ENCODE measurements around the gene ALDH8A1.

Gene ALDH8A1

GRCh38 chr6:134990262-134990661 lies 40.4 kb upstream of the ALDH8A1 start:
- Histone ChIP-seq H2AFZ (ENCODE audit: low read length) (no peak overlapping the region), H4K20me1 (ENCODE audit: insufficient read depth, low read length, poor library complexity, severe bottlenecking) (no peaks in the 10 kb centered on the region), H3K9me3 (ENCODE audit: insufficient read depth, low read depth, low read length) (no peaks in the 10 kb centered on the region), H3K4me3 (ENCODE audit: low read length, poor library complexity, severe bottlenecking) (no peak overlapping the region), H3K9me2 (replicated peaks; ENCODE audit: low read depth, low read length) (no peaks in the 10 kb centered on the region), H3K4me2 (ENCODE audit: low read depth, low read length, poor library complexity, severe bottlenecking) (no peak overlapping the region), H3K79me2 (ENCODE audit: insufficient read depth, low read length) (no peaks in the 10 kb centered on the region), H3K27me3 (ENCODE audit: insufficient read depth, low read length, poor library complexity, severe bottlenecking) (no peaks in the 10 kb centered on the region), H3F3A (ENCODE audit: low read depth) (no peaks in the 10 kb centered on the region), H3K36me3 (ENCODE audit: insufficient read depth, low read length) (peaks cover 30% of the 10 kb centered on the region; the same call in 1 of the 2 replicates), H3K9ac (ENCODE audit: low read depth, low read length, poor library complexity, severe bottlenecking) (no peak overlapping the region), H3K4me1 (ENCODE audit: insufficient read depth, low read length, poor library complexity, severe bottlenecking) (no peaks in the 10 kb centered on the region)
- TF ChIP-seq EZH2phosphoT487 (IDR thresholded peaks at IDR 0.05; ENCODE audit: borderline replicate concordance) = no peak
- TF ChIP-seq, protein P1, sequence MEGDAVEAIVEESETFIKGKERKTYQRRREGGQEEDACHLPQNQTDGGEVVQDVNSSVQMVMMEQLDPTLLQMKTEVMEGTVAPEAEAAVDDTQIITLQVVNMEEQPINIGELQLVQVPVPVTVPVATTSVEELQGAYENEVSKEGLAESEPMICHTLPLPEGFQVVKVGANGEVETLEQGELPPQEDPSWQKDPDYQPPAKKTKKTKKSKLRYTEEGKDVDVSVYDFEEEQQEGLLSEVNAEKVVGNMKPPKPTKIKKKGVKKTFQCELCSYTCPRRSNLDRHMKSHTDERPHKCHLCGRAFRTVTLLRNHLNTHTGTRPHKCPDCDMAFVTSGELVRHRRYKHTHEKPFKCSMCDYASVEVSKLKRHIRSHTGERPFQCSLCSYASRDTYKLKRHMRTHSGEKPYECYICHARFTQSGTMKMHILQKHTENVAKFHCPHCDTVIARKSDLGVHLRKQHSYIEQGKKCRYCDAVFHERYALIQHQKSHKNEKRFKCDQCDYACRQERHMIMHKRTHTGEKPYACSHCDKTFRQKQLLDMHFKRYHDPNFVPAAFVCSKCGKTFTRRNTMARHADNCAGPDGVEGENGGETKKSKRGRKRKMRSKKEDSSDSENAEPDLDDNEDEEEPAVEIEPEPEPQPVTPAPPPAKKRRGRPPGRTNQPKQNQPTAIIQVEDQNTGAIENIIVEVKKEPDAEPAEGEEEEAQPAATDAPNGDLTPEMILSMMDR (conservative IDR thresholded peaks at IDR 0.05; ENCODE audit: low read length) = no peak

GRCh38 chr6:134984821-134985220 lies 34.9 kb upstream of the ALDH8A1 start:
- Histone ChIP-seq H3K9me3 (ENCODE audit: insufficient read depth, low read depth, low read length) (no peaks in the 10 kb centered on the region), H3K4me2 (ENCODE audit: low read depth, low read length, poor library complexity, severe bottlenecking) (no peak overlapping the region), H3K4me3 (ENCODE audit: low read length, poor library complexity, severe bottlenecking) (no peak overlapping the region), H3K36me3 (ENCODE audit: insufficient read depth, low read length) (peaks cover 29% of the 10 kb centered on the region), H3K79me2 (ENCODE audit: insufficient read depth, low read length) (no peaks in the 10 kb centered on the region), H3K9ac (ENCODE audit: low read depth, low read length, poor library complexity, severe bottlenecking) (no peak overlapping the region), H4K20me1 (ENCODE audit: insufficient read depth, low read length, poor library complexity, severe bottlenecking) (no peaks in the 10 kb centered on the region), H3K9me2 (replicated peaks; ENCODE audit: low read depth, low read length) (no peaks in the 10 kb centered on the region), H3F3A (ENCODE audit: low read depth) (no peaks in the 10 kb centered on the region), H3K4me1 (ENCODE audit: insufficient read depth, low read length, poor library complexity, severe bottlenecking) (peaks cover 40% of the 10 kb centered on the region), H2AFZ (ENCODE audit: low read length) (no peak overlapping the region), H3K27me3 (ENCODE audit: insufficient read depth, low read length, poor library complexity, severe bottlenecking) (no peaks in the 10 kb centered on the region)
- TF ChIP-seq EZH2phosphoT487 (IDR thresholded peaks at IDR 0.05; ENCODE audit: borderline replicate concordance) = no peak
- TF ChIP-seq, protein P1 (conservative IDR thresholded peaks at IDR 0.05; ENCODE audit: low read length) = no peak

DNA sequence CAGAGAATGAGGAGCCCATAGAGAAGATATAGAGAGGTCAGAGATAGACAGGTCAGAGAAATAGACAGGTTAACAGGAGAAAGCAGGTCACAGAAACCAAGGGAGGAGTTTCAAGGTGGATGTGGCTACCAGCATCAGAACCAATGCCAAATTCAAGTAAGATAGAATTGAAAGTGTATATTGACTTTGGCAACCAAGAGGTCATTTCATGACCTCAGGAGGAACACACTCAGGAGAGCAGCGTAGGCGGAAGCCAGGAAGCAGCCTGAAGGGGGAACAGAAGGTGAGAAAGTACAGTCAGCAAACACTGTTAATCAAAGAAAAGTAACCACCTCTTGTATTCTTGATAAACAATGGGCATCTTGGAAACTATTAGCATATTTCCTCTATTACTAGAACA lies 33.9 kb upstream of the ALDH8A1 start:
- no peaks in the 10 kb centered on the region for H3K9me3 ChIP-seq (ENCODE audit: insufficient read depth, low read depth, low read length)
- TF ChIP-seq, protein P1 (conservative IDR thresholded peaks at IDR 0.05; ENCODE audit: low read length) = no peak
- no peak for TF ChIP-seq EZH2phosphoT487 (IDR thresholded peaks at IDR 0.05; ENCODE audit: borderline replicate concordance)
- H2AFZ ChIP-seq (ENCODE audit: low read length) = no peak overlapping the region
- H3K27me3 ChIP-seq (ENCODE audit: insufficient read depth, low read length, poor library complexity, severe bottlenecking) = no peaks in the 10 kb centered on the region
- H3K4me1 ChIP-seq (ENCODE audit: insufficient read depth, low read length, poor library complexity, severe bottlenecking) = peaks cover 40% of the 10 kb centered on the region
- no peaks in the 10 kb centered on the region for H3K79me2 ChIP-seq (ENCODE audit: insufficient read depth, low read length)
- no peak overlapping the region for H3K9ac ChIP-seq (ENCODE audit: low read depth, low read length, poor library complexity, severe bottlenecking)
- peaks cover 34% of the 10 kb centered on the region for H3K36me3 ChIP-seq (ENCODE audit: insufficient read depth, low read length)
- no peaks in the 10 kb centered on the region for H3F3A ChIP-seq (ENCODE audit: low read depth)
- H3K4me3 ChIP-seq (ENCODE audit: low read length, poor library complexity, severe bottlenecking) = no peak overlapping the region
- H4K20me1 ChIP-seq (ENCODE audit: insufficient read depth, low read length, poor library complexity, severe bottlenecking) = no peaks in the 10 kb centered on the region
- no peaks in the 10 kb centered on the region for H3K9me2 ChIP-seq (replicated peaks; ENCODE audit: low read depth, low read length)
- H3K4me2 ChIP-seq (ENCODE audit: low read depth, low read length, poor library complexity, severe bottlenecking) = no peak overlapping the region

Data from Loucy (cell line).